ENCODE data around the gene CSTB.

CSTB gene

GRCh38 chr21:43727519-43728153, 48.5 kb downstream of the CSTB start:
- no peak for DNase-seq

DNA sequence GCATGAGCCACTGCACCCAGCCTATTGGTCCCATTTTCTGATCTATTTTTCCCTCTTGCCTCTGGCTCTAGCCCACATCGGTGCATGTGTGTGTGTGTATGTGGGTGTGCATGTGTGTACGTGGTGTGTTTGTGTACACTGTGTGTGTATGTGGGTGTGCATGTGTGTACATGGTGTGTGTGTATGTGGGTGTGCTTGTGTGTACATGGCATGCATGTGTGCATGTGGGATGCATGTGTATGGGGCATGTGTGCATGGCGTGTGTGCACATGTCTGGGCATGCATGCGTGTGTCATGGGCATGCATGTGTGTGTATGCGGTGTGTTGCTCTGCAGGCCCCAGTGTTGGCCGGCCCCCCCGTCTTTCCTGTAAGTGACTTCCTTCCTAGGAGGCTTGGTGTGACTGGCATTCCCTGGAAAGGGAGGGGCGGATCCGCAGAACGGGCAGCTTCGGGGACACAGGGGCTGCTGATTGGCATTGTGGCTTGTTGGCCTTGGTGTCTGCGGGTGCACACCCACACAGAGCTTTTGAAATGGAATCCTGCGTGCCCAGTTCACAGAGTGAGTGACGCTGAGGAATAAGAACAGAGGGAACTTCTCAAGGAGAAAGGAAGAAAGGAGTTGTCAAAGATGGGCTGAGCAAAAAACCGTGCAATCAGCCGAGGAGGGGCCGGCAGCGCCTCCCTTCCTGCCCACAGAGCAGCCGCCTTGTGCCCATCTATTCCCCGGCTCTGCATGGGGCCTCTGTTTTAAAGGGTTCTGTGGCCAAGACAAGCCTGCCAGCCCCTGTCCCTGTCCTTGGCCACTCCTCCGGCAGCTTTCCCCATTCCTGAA, 49.2 kb downstream of the CSTB start:
- DNase-seq: no peak

Data from activated effector memory CD4-positive, alpha-beta T cell treated with Interleukin-2 at 50 U/mL for 16 hours (primary cell).